AG10803 (cell line): ENCODE measurements around the gene OR10R2.

ENCODE experiments used
- DNase-seq: peaks from one replicate; pipeline ENCODE4 v3.0.0; 2010; ENCODE audit warnings: low read depth
- H3K4me3 ChIP-seq: 2 replicates; pipeline ENCODE4 v1.5.1; 2011; ENCODE audit warnings: mild to moderate bottlenecking, low read length, control low read depth
- TF ChIP-seq, protein P1 (sequence below): conservative IDR thresholded peaks from 2 replicates; pipeline ENCODE4 v1.5.1; 2011; ENCODE audit warnings: mild to moderate bottlenecking, low read length, control low read depth, inconsistent platforms

Gene OR10R2

DNA sequence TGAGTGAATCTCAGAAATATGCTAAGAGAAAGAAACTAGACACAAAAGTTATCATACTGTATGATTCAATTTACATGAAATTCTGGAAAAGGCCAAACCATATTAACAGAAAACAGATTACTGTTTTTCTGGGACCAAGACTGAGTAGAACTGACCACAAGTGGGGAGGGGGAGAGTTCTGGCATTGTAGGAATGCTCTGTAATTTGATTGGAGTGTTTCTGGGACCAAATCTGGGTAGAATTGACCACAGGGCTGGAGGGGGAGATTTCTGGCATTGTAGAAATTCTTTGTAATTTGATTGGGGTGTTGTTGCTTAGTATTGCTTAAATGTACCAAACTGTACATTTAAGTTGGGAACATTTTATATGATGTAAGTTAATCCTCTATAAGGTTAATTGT lies 13.8 kb upstream of the OR10R2 start:
- H3K4me3 ChIP-seq, result no peak overlapping the region
- TF ChIP-seq, protein P1, sequence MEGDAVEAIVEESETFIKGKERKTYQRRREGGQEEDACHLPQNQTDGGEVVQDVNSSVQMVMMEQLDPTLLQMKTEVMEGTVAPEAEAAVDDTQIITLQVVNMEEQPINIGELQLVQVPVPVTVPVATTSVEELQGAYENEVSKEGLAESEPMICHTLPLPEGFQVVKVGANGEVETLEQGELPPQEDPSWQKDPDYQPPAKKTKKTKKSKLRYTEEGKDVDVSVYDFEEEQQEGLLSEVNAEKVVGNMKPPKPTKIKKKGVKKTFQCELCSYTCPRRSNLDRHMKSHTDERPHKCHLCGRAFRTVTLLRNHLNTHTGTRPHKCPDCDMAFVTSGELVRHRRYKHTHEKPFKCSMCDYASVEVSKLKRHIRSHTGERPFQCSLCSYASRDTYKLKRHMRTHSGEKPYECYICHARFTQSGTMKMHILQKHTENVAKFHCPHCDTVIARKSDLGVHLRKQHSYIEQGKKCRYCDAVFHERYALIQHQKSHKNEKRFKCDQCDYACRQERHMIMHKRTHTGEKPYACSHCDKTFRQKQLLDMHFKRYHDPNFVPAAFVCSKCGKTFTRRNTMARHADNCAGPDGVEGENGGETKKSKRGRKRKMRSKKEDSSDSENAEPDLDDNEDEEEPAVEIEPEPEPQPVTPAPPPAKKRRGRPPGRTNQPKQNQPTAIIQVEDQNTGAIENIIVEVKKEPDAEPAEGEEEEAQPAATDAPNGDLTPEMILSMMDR, result no peak
- DNase-seq, result peak; percentile 2

DNA sequence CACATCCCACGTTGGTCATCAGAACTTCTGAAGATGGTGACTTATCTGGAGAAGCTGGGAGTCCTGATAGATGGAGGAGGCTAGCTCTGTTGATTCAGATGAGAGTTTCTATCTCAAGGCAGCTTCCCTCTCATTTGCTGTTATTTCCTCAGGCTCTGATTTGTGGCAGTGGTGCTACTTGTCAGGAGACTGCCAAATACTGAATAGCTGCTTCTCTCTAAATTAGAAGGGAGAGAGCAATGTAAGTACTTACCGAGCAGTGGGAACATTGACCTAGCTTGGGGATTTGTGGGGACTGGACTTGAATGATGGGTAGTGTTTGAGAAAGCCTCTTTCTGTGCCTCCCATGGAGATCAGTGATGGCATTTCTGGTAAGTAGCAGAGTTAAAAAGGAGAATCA lies 10.5 kb upstream of the OR10R2 start, which contains the start of gene OR10K1:
Gene OR10K1, plus strand, starts transcription at position 301 of the 400 bp plus-strand sequence. CDS start 3,728 bp downstream, outside the sequence.
- no peak for DNase-seq
- TF ChIP-seq, protein P1, result no peak
- no peak within 1 kb of the TSS for H3K4me3 ChIP-seq

DNA sequence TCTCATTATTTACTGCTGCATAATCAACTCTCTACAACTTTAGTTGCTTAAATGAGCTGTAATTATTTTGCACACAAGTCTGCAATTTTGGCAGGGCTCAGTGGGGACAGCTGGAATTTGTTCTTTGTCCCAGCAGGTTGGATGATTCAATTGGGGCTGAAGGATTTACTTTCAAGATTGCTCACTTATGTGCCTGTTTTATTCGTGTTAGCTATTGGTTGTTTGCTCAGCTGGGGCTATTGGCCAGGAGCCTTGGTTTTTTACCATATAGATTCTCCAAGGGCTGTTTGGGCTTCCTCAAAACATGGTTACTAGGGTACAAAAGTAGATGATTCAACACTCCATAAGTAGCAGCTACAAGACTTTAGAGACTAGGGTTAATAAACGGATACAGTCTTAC lies 13.4 kb downstream of the OR10R2 start:
- no peak overlapping the region for H3K4me3 ChIP-seq
- no peak for DNase-seq
- TF ChIP-seq, protein P1, result no peak

DNA sequence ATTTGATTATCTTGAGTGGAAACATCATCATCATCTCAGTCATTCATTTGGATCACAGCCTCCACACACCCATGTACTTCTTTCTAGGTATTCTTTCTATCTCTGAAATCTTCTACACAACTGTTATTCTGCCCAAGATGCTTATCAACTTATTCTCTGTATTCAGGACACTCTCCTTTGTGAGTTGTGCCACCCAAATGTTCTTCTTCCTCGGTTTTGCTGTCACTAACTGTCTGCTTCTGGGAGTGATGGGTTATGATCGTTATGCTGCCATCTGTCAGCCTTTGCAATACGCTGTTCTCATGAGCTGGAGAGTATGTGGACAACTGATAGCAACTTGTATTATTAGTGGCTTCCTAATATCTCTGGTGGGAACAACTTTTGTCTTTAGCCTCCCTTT lies 19.3 kb downstream of the OR10R2 start:
- TF ChIP-seq, protein P1, result no peak
- no peak for DNase-seq
- H3K4me3 ChIP-seq, result no peak overlapping the region

DNA sequence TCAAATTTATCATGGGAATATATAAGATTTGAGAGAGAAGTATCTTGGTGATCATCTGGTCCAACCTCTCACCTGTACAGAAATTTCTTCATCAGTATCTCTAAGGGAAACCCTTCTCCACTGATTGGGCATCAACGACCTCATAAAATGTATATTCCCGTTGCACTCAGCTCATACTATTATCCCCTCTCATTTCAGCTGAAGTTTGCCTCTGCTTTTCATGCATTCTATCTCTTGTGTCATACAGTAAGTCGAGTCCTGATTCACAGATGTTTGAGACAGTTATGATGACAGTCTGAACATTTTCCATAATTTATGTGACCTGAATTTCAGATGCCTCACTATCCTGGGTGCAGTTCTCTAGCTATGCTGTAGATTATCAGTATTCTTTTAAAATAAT lies 21.0 kb downstream of the OR10R2 start:
- TF ChIP-seq, protein P1, result no peak
- no peak overlapping the region for H3K4me3 ChIP-seq
- DNase-seq, result no peak

DNA sequence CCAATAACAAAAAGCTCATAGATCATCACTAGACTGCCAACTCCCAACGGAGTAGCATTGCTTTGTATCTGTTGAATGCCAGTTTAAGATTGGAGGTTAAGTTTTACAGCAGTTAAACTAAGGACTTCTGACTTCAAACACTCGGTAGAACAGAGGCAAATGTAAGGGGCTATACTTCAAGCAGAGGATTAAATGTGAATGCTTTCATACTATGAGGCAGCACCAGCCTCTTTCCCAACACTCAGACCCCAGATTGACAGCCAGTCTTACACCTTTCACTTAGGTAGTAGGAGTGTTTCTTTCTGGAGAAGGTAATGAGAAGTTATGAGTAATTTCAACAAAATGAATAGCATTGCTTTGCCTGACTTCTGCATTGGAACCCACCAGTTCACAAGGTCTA lies 22.8 kb downstream of the OR10R2 start:
- H3K4me3 ChIP-seq, result no peak overlapping the region
- TF ChIP-seq, protein P1, result no peak
- no peak for DNase-seq

DNA sequence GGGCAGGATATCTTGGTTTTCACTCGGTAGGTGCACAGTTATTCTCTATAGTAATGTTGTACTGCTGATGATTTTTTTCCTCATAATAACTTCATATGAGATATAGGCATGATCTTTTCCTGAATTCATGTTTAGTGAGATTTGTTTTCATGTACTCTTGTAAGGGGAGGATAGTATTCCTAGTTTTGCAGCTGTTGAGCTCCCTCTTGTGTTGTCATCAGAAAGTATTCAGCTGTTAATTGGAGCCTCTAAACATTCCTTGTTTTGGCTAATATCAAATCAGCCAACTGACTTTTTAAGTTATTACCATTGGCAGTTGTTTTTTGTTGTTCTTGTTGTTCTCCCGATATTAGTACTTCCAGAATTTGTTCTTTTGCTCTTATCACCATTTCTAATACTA lies 24.4 kb downstream of the OR10R2 start:
- DNase-seq, result no peak
- H3K4me3 ChIP-seq, result no peak overlapping the region
- TF ChIP-seq, protein P1, result peak; percentile 12; the same call in 1 of the 2 replicates
